Adrenal gland (tissue), 5 donors: ENCODE measurements around the gene KRT5.
"Not testable (repeated sequence)": the region's sequence is repeated elsewhere in the genome, so short reads cannot be mapped to it uniquely, and the experiment has no call there.

Experiments
- POLR2A ChIP-seq, 2 donors: fragments of 450-650 bp; IDR thresholded peaks; one replicate each; pipeline ENCODE4 v1.6.1; 2017; ENCODE audit warnings: antibody characterized with exemption in 2 of 2, mild to moderate bottlenecking in 2 of 2, moderate library complexity in 1 of 2
- TF ChIP-seq, protein P1 (sequence below), 6 experiments: fragments of 450-650 bp in 4 of 6; fragments of 200-600 bp in 2 of 6; sonication (generic) in 1 of 6; IDR thresholded peaks; 1 replicate in 5 of 6; 2 replicates in 1 of 6; pipeline versions ENCODE4 v1.5.1 to v1.8.0; 2016 to 2021; ENCODE audit warnings: antibody characterized with exemption in 6 of 6, mild to moderate bottlenecking in 2 of 6, moderate library complexity in 1 of 6
- donor health status: DM: no; HTN: no; CAD: no.

DNA sequence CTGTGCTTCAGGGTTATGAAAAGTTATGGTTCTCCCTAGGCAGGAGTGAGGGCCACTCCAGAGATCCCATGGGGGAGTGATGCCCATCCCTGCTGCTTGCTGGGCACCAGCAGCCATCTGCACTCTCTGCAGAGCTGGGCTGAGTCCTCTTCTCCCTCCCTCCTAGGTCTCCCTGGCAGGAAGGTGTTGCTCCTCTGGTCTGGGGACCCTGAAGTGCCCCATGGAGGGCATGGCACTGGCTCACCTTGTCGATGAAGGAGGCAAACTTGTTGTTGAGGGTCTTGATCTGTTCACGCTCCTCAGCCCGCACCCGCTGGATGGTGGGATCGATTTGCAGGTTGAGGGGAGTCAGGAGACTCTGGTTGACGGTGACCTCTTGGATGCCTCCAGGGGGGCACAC, 27.8 kb downstream of the KRT5 start:
- not testable (repeated sequence) for TF ChIP-seq POLR2A (IDR thresholded peaks at IDR 0.05)
- TF ChIP-seq, protein P1, sequence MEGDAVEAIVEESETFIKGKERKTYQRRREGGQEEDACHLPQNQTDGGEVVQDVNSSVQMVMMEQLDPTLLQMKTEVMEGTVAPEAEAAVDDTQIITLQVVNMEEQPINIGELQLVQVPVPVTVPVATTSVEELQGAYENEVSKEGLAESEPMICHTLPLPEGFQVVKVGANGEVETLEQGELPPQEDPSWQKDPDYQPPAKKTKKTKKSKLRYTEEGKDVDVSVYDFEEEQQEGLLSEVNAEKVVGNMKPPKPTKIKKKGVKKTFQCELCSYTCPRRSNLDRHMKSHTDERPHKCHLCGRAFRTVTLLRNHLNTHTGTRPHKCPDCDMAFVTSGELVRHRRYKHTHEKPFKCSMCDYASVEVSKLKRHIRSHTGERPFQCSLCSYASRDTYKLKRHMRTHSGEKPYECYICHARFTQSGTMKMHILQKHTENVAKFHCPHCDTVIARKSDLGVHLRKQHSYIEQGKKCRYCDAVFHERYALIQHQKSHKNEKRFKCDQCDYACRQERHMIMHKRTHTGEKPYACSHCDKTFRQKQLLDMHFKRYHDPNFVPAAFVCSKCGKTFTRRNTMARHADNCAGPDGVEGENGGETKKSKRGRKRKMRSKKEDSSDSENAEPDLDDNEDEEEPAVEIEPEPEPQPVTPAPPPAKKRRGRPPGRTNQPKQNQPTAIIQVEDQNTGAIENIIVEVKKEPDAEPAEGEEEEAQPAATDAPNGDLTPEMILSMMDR (IDR thresholded peaks at IDR 0.05): not testable (repeated sequence)
